Measurements from ENCODE around the gene TTI1. TPM values are rescaled to one million over a fixed set of nuclear protein-coding genes. Genes with fewer than 3 reads are reported as not detected.

Gene TTI1
- 26.9 TPM for total RNA-seq (2021; ENCODE audit: unreplicated experiment)
- polyA plus RNA-seq (2012): 14.5 and 16.3 TPM in 2 replicates
- Bru-seq, nascent RNA: percentile 84 among the genes with signal in this experiment
- BruChase-seq, experiment 1, labeled RNA remaining after a 6-hour chase: percentile 71 among the genes with signal in this experiment
- percentile 81 among the genes with signal in this experiment for BruChase-seq, experiment 2, labeled RNA remaining after a 2-hour chase
- long read RNA-seq, transcript TTI1-203 (7 exons, 3,791 nt): minor isoform, 9 of 75 reads
- long read RNA-seq, transcript TTI1-201 (8 exons, 3,825 nt): major isoform, 44 of 75 reads
- long read RNA-seq, partial matches to known transcripts: 7 of 75 reads
- long read RNA-seq, other reads (novel, unspliced or antisense): 13 of 75 reads

DNA sequence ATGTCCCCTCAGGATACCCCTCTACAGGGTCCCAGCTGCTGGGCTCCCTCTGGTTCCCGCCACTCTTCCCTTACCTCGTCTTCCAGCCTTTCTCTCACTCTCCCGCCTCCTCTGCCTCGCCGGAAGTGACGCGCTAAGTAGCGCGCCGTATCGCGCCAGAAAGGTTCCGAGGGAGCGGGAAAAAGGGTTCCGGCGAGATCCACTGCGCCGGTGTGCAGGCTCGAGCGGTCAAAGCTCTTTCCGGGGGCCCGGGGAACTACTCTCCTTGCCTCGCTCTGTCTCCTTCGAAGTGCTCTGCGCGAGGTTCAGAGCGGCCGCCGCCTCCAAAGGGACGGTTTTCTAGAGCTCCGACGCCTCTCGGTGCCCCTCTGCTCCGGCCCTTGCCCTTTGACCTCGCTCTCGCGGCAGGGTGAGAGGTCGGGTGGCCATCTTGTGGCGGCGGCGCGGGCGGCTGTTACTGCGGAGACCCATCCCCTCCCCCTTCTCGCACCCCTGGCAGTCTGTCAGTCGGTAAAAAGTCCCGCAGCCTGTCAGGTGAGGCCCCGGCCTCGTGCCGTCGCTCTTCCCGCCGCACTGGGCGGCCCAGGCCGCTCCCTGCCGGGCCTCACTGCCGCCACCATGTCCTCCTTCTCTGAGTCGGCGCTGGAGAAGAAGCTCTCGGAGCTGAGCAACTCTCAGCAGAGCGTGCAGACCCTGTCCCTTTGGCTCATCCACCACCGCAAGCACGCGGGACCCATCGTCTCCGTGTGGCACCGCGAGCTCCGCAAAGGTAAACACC lies at the start of gene TTI1, which contains the start of gene RPRD1B:
Gene TTI1, minus strand, starts transcription at position 127 of the 778 bp plus-strand sequence. CDS start 19,640 bp downstream, outside the sequence.
Gene RPRD1B, plus strand, starts transcription at position 417 of the 778 bp plus-strand sequence. Its CDS starts 202 bp downstream, at position 619.
- TF ChIP-seq POLR2AphosphoS5 (IDR thresholded peaks at IDR 0.05; ENCODE audit: low read depth, low read length): peak; percentile 77
- peak; percentile 75 for TF ChIP-seq POLR2A (IDR thresholded peaks at IDR 0.05; ENCODE audit: borderline replicate concordance, extremely low read depth, insufficient read depth, insufficient read length)
- no peak for TF ChIP-seq ZNF274 (IDR thresholded peaks at IDR 0.05; ENCODE audit: low read depth, low read length)
- peak; percentile 43; the same call in 1 of the 2 replicates for TF ChIP-seq ELF1 (IDR thresholded peaks at IDR 0.05; ENCODE audit: borderline replicate concordance, low read depth)
- no peak for TF ChIP-seq FOSL1 (IDR thresholded peaks at IDR 0.05; ENCODE audit: low read depth)
- peak; percentile 92 for TF ChIP-seq SRF (IDR thresholded peaks at IDR 0.05; ENCODE audit: low read depth)
- TF ChIP-seq CBX3 (IDR thresholded peaks at IDR 0.05; ENCODE audit: low read depth): peak; percentile 79; the same call in 1 of the 2 replicates
- TF ChIP-seq ZFX (IDR thresholded peaks at IDR 0.05): peak; percentile 65; the same call in 1 of the 2 replicates
- no peak for TF ChIP-seq RAD21 (IDR thresholded peaks at IDR 0.05; ENCODE audit: low read depth)
- TF ChIP-seq, protein P1, sequence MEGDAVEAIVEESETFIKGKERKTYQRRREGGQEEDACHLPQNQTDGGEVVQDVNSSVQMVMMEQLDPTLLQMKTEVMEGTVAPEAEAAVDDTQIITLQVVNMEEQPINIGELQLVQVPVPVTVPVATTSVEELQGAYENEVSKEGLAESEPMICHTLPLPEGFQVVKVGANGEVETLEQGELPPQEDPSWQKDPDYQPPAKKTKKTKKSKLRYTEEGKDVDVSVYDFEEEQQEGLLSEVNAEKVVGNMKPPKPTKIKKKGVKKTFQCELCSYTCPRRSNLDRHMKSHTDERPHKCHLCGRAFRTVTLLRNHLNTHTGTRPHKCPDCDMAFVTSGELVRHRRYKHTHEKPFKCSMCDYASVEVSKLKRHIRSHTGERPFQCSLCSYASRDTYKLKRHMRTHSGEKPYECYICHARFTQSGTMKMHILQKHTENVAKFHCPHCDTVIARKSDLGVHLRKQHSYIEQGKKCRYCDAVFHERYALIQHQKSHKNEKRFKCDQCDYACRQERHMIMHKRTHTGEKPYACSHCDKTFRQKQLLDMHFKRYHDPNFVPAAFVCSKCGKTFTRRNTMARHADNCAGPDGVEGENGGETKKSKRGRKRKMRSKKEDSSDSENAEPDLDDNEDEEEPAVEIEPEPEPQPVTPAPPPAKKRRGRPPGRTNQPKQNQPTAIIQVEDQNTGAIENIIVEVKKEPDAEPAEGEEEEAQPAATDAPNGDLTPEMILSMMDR (IDR thresholded peaks at IDR 0.05 in 2 of 3, conservative IDR thresholded peaks at IDR 0.05 in 1 of 3; ENCODE audit: borderline replicate concordance in 1 of 3, insufficient read depth in 1 of 3, low read depth in 2 of 3, low read length in 2 of 3): no peak
- peak; percentile 24 for TF ChIP-seq TCF7L2 (IDR thresholded peaks at IDR 0.05; ENCODE audit: borderline replicate concordance, extremely low read depth, insufficient read depth, insufficient read length)
- TF ChIP-seq EGR1 (IDR thresholded peaks at IDR 0.05; ENCODE audit: low read depth): peak; percentile 77
- TF ChIP-seq YY1 (IDR thresholded peaks at IDR 0.05; ENCODE audit: extremely low read depth, insufficient replicate concordance, low read depth, low read length): peak; percentile 89
- TF ChIP-seq, protein P2, sequence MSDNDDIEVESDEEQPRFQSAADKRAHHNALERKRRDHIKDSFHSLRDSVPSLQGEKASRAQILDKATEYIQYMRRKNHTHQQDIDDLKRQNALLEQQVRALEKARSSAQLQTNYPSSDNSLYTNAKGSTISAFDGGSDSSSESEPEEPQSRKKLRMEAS (IDR thresholded peaks at IDR 0.05): peak; percentile 89
- TF ChIP-seq SP1 (IDR thresholded peaks at IDR 0.05; ENCODE audit: low read depth): 0 out of 2 replicates have a peak, but pooled peaks have one; percentile 40
- no peak for TF ChIP-seq EZH2phosphoT487 (IDR thresholded peaks at IDR 0.05; ENCODE audit: borderline replicate concordance)
- TF ChIP-seq SIN3A (IDR thresholded peaks at IDR 0.05; ENCODE audit: low read depth): peak; percentile 62
- peak; percentile 80 for DNase-seq (ENCODE audit: low read depth, low spot score)
- no peaks in the 10 kb centered on the region for H3K9me2 ChIP-seq (ENCODE audit: insufficient read depth)
- peak within 1 kb of the TSS; percentile 86 for H3K27ac ChIP-seq (ENCODE audit: low read depth, low read length)
- no peaks in the 10 kb centered on the region for H3K9me3 ChIP-seq (ENCODE audit: control insufficient read depth in 1 of 2, insufficient read depth in 1 of 2, low read depth in 1 of 2, low read length in 2 of 2)
- intact Hi-C loops (cut with micrococcal nuclease): no loop called here
- peaks cover 12 to 25% of the 10 kb centered on the region in 2 experiments; a peak in 3 of 4 replicates for H3K4me1 ChIP-seq (ENCODE audit: control insufficient read depth in 1 of 2, insufficient read depth in 2 of 2, low read length in 2 of 2)
- peak within 1 kb of the TSS; percentile 93 to 95 for H3K4me3 ChIP-seq (replicated peaks in 1 of 2; ENCODE audit: low read depth in 1 of 2, low read length in 2 of 2)
- ATAC-seq: peak; percentile 85
- ChIA-PET RAD21 (ENCODE audit: low non-redundant PET in 1 of 2, low total read pairs in 2 of 2, uncharacterized antibody in 2 of 2, unreplicated experiment in 2 of 2) (no interaction called here), POLR2A (interaction anchor here (1.0 kb wide), 1 partner anchor 9 kb away, joined by 3 read pairs; no protein-coding TSS in a partner anchor), CTCF (no interaction called here)
- peak within 1 kb of the TSS; percentile 96 for H3K4me2 ChIP-seq (ENCODE audit: low read length)
- H4K20me1 ChIP-seq (ENCODE audit: insufficient read depth): no peaks in the 10 kb centered on the region
- no peaks in the 10 kb centered on the region for H3K27me3 ChIP-seq (ENCODE audit: insufficient read depth, low read length)
- H3K36me3 ChIP-seq (ENCODE audit: control insufficient read depth in 1 of 2, insufficient read depth in 2 of 2, low read length in 2 of 2): no peaks in the 10 kb centered on the region
- no TSS peak for BruUV-seq (replicated peaks)
- H3K9ac ChIP-seq (ENCODE audit: low read length): peak within 1 kb of the TSS; percentile 95
- peaks cover 95% of the 10 kb centered on the region for H3K79me2 ChIP-seq (ENCODE audit: insufficient read depth, low read length)
- peak within 1 kb of the TSS; percentile 17 for H2AFZ ChIP-seq (ENCODE audit: low read depth, low read length, poor library complexity, severe bottlenecking)
